GM04503 (cell line): ENCODE data around the gene DAD1.

Experiments used
- DNase-seq: peaks from one replicate; pipeline ENCODE4 v3.0.0-alpha.2; 2012; ENCODE audit warnings: low read depth

The DAD1 gene

GRCh38 chr14:22536853-22537338 is 52.1 kb downstream of the DAD1 start:
- peak; percentile 73 for DNase-seq

GRCh38 chr14:22535916-22536315 is 53.1 kb downstream of the DAD1 start:
- no peak for DNase-seq

GRCh38 chr14:22535126-22535525 is 53.9 kb downstream of the DAD1 start:
- no peak for DNase-seq

- no peak for DNase-seq
Observed at GRCh38 chr14:22534547-22534946, 54.5 kb downstream of the DAD1 start.

DNA sequence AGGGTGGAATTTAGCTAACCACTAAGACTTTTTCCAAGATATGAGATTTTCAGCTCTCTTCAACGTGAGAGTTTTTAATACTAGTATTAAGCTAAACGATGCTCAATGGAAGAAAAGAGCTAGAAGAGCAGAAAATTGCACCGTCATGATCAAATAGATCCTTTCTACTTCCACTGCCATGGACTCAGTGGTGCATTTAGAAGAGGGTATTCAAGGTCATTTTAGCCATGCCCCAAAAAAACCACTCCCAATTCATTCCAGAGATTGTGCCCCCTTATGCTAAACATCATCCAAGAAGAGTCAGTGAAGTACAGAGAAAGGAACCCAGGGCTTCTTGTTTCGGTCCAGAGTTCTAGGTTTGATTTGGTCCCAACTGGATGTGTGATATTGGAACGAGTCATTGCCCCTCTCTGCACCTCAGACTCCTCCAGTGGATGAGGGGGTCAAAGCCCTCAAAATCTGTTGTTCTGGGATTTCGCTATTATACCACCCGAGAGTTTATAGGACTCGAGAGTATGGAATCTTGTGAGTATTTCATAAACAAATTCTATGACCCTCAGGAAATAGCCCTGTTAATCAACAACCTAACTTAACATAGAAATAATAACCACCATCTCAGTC is 55.2 kb downstream of the DAD1 start:
- no peak for DNase-seq

- DNase-seq, result no peak
Observed at GRCh38 chr14:22533057-22533704, 55.8 kb downstream of the DAD1 start.

- DNase-seq, result peak; percentile 34
Observed at GRCh38 chr14:22532345-22533056, 56.5 kb downstream of the DAD1 start.

DNA sequence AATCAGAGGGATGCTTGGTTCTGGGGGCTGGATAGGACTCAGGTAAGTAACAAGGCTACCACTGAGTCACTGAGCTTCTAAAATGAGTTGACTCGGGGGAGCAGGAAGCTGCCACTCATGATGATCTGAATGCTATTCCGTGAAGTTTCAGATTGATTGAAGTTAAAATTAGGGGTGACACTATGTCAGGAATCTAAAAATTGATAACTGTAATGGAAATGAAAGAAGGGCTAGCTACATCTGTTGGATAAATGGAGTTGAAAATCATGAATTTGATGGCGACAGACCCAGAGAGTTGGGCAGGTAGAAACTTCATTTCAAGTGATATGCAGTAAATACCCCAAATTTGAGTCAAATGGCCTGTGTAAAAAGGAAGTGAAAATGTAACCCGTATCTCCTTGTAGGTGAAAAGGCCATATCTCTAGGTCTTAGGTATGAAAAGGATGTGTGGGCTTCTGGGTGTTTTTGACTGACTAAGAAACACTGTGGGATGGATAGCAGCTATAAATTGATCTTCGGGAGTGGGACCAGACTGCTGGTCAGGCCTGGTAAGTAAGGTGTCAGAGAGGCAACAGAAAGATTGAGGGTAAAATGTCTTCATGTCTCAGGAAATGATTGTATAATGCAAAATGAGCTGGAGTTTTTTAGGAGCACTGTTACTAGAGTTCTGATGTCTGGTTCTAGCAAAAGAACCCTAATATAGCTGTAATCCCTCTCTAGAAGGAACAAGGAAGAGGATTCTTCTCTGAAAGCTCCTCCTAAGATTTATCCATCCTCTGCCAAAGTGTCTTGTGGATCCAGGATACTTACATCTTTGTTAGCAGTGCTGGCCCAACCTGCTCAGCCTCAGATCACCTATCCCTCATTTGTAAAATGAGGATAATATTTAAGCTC is 57.3 kb downstream of the DAD1 start:
- no peak for DNase-seq

GRCh38 chr14:22530127-22530526 is 58.9 kb downstream of the DAD1 start:
- DNase-seq, result no peak

DNA sequence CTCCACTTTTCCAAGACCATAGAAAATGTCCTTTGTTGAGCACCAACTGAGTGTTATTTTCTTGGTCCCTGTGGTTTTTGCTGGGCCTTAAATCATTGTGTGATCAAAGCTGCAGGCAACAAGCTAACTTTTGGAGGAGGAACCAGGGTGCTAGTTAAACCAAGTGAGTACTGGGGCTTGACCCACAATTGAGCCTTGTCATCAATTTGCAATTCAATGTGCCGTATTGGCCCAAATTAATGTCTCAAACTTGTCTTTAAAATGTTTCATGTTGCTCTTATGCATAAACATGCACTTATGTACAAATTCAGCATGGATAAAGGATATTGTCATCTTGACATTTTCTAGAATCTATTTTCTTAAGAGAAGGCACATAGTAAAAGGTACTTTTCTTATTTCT is 62.3 kb downstream of the DAD1 start:
- no peak for DNase-seq

GRCh38 chr14:22526218-22526617 is 62.8 kb downstream of the DAD1 start:
- DNase-seq, result no peak

DNA sequence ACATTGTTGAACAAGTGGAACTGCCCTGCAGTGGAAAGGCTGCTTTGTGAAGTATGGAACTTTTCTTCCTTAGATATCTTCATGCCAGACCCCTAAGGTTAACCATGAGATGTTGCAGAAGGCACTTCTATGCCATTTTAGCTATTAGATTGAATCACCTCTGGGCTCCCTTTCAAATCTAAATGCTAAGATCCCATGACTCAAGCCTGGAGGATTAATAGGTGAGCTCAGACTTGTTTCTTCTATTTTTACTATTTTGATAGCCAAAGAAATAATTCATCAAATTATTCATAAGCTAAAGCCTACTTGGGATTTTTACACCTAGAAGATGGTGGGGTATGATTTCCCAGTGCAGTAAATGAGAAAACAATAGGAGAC is 64.3 kb downstream of the DAD1 start:
- no peak for DNase-seq

DNA sequence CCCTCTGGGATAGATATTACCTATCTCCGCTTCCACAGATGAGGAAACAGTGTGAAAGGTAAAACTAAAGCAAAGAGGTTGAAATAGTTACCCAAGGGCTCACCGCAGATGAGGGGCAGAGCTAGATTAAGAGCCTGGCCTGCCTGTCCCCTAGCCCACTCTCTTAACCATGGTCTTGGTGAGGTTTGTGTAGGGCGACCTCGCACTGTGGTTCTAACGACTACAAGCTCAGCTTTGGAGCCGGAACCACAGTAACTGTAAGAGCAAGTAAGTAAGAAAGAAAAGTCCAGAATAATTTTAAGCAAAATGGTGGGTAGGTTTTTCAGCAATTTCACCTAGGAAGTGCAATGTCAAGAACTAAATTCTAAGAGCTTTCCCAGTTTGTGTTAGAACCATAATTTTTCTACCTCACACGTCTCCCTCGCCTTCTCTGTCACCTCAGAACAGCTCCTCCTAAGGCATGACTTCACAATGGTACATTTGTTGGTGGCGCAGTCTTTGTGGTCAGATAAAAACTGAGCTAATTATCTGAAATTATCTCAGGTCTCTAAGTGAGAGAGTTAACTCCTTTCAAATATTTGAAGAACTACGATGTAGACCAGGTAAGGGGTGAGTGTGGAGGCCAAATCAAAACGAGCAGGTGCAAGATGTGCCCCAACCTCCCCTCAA is 64.8 kb downstream of the DAD1 start:
- DNase-seq, result no peak

- DNase-seq, result no peak
Observed at GRCh38 chr14:22523283-22523682, 65.7 kb downstream of the DAD1 start.

GRCh38 chr14:22522466-22522957 is 66.5 kb downstream of the DAD1 start:
- DNase-seq, result no peak

GRCh38 chr14:22521449-22522239 is 67.4 kb downstream of the DAD1 start:
- no peak for DNase-seq

- DNase-seq, result no peak
Observed at GRCh38 chr14:22520796-22521195, 68.2 kb downstream of the DAD1 start.

DNA sequence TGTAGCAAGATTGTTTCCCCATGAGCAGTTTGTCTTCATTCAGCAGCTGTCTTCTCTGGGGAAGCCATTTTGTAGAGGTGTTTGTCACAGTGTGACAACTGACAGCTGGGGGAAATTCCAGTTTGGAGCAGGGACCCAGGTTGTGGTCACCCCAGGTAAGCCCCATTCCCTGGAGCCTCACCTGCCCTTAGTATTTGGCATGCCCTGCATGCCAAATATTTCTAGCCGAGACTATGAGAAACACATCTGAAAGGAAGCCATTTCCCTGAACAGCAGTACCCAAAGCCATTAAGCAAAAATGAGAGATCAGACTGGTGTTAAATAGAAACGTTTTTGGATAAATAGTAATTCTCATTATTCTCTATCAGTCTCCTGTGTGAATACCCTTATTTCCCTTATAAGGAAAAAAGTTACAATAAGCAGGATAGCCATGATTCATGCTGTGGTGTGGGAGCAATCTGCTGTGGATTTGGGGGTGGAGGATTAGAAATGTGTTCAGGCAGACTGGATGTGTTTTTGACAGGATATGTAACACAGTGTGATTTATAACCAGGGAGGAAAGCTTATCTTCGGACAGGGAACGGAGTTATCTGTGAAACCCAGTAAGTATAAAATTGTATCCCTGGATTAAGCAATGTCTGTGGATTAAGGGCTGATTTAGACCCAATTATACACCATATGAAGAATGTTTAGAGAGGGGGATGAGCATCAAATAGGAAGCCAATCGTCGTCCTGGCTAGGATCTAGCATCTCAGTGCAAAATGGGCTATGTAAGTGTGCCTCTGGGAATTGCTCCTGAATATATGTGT is 68.9 kb downstream of the DAD1 start:
- peak; percentile 21 for DNase-seq

GRCh38 chr14:22518073-22518472 is 71.0 kb downstream of the DAD1 start:
- DNase-seq, result no peak
